ENCODE data around the gene TMTC4.

The TMTC4 gene

GRCh38 chr13:100666124-100666523 is 8.5 kb downstream of the TMTC4 start:
- no peak for DNase-seq

DNA sequence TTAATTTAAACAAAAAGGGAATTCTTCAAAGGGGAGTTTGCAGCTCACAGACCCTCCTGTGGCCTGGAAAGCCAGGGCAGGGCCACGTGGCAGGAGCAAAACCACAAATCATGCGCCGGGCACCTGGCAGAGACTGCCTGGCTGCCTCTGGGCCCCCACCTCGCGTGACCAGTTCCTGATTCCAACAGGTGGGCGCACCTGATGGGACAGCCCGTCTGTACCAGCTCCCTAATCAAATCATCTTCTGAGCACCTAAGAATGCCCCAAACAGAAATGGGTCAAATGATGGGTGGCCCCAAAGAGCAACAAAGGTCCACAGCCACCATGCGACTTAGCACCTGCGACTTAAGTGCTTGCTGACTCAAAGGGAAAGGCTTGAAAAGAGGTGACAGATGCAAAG is 9.2 kb downstream of the TMTC4 start:
- no peak for DNase-seq

DNA sequence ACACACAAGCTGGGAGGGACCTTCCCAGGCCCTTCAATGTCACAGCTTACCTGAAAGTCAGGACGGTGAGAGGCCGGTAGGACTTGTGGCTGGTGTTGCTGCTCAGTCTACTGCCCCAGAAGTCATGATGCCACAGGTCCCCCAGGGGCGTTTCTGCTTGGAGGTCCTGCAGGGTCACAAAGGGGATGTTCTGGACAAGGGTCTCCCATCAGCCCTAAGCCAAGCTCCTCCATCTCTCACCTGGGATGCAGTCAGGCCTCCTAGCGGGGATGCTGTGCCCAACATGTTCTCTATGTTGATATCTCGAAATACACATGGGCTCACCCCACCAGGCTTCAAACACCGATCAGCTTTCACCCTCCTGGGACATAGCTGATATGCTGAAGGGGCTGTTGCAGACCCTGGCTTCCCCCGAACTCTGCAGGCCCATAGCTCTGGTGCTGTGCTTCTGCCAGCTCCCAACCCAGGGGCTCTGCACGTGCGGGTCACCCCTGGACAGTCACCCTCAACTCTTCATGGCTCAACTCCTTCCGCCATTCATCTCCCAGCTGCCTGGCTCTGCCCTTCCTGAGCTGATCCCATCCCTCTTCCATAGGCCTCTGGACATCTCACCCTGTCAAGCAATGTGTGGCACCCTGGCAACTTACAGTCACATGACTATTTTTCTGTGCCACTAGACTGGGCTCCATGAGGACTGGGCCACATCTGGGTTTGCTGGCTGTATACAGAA is 10.3 kb downstream of the TMTC4 start:
- DNase-seq = no peak

DNA sequence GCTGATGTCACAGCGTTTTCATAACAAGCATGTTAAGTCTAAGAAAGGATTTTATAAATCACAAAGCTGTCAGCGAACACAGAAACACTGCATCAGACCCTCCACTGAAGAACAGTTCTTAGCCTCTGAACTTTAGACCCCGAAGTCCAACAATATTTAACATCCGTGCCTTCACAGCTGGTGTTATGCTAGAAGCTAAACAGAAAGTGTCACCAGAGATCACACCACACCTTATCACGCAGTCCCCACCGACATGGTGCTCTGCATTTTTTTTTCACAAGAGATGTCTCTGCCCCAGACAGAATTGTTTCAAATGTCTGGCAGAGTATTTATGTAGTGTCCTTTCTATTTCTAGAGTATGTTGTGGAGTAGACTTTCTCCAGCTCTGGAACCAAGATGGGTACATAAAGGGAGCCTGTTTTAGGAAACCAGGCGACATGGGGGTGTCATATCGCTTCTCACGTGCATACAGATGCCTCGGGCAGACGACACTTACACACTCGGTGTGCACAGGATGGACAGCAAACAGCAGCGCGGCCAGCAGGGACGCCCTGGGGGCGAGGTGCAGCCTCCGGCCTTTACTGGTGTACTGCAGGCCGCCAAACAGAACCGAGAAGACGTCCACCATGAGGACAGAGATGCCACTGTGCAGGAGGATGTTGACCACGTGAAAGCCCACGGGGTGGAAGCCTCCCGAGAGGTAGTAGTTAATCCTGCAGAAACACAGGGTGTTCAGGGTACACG is 12.0 kb downstream of the TMTC4 start:
- no peak for DNase-seq

DNA sequence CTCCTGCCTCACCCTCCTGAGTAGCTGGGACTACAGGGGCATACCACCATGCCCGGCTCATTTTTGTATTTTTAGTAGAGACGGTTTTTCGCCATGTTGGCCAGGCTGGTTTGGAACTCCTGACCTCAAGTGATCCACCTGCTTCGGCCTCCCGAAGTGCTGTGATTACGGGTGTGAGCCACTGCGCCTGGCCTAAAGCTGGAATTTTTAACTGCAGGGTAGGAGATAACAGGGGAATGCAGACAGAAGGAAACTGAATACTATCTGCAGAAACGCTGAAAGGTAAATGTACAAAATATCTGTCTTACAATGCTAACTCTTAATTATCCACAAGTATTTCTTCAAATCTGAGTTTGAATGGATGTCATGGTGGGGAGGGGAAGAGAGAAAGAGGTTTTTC is 13.8 kb downstream of the TMTC4 start:
- no peak for DNase-seq

- DNase-seq = no peak
Measured at GRCh38 chr13:100659578-100659977, 15.0 kb downstream of the TMTC4 start.

DNA sequence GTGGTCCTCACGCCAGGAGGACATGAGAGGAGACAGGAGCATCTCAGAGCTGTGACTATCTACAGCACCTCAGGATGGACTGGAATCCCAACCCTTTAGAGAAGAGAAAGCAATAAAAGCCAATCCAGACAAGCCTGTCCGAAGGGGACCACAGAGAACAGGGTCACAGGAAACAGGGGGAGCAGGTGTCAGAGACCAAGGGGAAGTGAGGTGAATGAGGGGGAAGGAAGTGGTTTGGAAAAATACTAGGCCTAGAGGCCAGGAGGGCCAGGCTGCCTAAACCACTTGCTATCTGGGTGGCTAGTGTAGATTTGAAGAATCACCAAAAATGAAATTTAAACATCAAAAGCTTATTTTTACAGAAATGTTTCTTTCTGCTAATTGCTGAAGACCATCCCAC is 16.2 kb downstream of the TMTC4 start:
- DNase-seq = no peak

- DNase-seq = no peak
Measured at GRCh38 chr13:100657881-100658315, 16.7 kb downstream of the TMTC4 start.

- DNase-seq = no peak
Measured at GRCh38 chr13:100652510-100652909, 22.1 kb downstream of the TMTC4 start.

DNA sequence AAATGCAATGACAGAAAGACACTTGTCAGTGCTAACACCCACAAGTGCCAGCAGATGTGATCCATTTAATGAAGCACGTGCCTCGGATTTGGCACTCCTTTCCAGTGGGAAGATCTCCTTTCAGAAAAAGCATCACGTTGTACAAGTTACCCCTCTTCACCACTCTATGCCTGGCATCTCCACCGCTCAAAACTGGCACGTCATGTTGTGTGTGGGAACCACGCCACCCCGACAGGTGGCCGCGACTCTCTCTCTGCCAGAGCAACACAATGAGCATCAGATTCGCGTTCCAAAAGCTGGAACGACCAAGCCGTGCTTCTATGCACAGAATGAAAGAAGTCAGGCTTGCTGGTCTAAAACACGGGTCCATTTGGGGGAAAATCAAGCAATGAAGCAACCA is 24.3 kb downstream of the TMTC4 start:
- no peak for DNase-seq

- DNase-seq = no peak
Measured at GRCh38 chr13:100648354-100648753, 26.2 kb downstream of the TMTC4 start.

GRCh38 chr13:100646871-100647270 is 27.7 kb downstream of the TMTC4 start:
- DNase-seq = no peak

DNA sequence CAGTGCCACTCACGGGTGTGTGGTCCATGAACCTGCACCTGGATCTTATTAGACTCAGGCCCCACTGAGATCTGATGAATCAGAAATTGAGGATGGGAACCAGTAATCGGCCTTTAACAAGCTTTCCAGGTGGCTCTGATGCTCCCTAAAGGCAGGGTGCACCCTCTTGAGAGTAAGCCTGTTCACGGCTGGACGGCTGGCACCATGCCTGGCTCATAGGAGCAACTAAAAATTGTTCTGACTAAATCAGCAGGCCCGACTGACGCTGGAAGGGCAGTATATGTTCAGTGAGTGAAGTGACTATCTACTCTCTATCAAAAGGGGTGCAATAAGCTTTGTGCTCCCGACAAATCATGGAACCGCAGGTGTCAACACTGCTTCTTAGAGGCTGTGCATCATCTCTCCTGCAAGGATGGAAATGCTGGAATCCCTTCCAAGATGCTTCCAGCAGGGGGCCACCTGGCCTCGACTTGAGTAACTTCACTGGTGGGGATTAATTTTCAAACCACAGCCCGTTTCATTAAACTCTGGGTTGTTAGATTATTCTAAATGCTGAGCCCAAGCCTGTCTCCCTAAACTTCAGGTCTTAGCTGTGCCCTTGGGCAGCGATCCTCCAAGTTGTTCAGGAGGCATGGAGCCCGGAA is 28.4 kb downstream of the TMTC4 start:
- DNase-seq = no peak

DNA sequence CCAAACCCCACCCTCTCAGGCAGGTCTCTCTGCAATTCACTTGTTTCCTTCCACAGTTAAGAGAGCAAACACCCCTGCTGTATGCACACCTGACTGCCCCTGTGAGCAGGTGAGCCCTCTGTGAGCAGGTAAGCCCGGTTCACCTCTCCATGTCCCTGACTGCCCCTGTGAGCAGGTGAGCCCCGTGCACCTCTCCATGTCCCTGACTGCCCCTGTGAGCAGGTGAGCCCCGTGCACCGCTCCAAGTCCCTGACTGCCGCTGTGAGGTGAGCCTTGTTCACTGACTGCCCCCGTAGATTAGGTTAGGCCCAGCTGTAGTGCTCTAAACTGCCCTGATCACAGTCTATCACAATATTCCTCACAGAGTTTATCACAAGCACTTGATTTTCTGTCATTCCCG is 29.2 kb downstream of the TMTC4 start:
- DNase-seq = no peak

DNA sequence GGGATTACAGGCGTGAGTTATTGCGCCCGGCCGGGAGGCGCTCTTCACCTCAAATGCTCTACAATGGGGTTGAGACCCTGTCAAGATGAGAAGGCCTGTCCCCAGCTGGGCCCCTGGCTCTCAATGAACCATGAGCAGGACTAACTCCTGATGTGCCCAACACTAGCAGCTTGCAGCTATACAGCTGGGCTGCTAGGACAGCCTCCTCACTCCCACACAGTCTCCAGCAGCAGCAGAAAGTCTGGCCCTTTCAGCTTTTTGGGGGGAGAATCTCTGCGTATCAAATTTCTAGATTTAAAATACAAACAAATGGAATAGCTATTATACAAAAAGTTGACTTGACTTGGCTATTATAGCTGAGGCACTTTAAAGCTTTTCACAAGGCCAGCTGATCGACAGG is 30.2 kb downstream of the TMTC4 start:
- no peak for DNase-seq

DNA sequence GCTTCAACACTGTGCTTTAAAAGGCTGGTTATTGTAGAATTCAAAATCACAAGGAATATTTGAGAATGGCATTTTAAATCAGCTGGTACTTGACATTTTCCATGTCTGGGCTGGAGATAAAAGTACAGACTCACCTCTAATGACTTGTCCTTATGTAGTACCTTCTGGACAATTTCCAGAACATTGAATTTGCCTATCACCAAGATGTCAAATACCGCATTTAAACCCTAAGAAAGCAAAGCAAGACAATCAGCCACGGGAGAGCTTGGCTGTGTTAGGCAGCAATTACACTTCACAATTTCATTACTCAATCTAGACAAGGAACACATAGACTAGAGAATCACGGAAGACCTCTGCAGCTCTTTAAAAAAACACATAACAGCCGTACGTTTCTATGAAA is 36.8 kb downstream of the TMTC4 start:
- no peak for DNase-seq

- DNase-seq = no peak
Measured at GRCh38 chr13:100637380-100637779, 37.2 kb downstream of the TMTC4 start.

DNA sequence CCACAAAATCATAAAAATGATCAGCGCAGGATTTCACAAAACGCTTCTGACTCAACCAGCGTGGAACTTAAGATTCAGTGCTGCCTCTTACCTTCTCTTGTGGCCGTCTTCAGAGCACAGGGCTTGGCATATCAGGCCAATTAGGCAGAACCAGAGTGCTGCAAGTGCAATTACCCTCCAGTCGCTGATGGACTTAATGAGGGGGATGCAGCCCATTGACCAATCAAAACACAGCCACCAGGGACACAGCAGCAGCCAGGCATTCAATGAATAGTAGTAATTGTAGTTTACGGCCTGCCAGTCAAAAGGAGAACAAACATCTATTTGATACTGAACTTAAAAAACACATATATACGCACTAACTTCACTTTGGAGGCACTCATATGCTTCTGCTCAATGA is 38.2 kb downstream of the TMTC4 start:
- DNase-seq = peak; percentile 73 to 84

DNA sequence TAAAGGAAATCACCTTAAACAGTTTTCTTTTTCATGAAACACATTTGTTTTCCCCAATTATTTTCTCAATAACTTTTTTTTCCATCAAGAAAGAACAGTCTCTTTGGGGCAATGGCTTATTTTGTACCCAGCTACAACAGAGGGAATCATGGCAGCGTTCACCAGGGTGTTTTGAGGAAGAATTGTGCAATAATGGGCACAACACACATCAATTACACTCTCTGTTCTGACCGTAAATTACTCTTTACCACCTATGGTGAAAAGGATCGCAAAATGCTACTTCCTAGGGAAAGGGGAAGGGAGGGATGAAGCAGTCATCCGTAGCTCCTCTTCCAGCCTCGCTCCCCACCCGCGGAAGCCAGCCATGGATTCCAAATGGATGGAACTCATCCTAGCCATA is 38.6 kb downstream of the TMTC4 start:
- DNase-seq = no peak

GRCh38 chr13:100634696-100635095 is 39.9 kb downstream of the TMTC4 start:
- no peak for DNase-seq

GRCh38 chr13:100633461-100633860 is 41.1 kb downstream of the TMTC4 start:
- DNase-seq = no peak

- DNase-seq = peak; percentile 72 to 82
Measured at GRCh38 chr13:100630555-100630954, 44.0 kb downstream of the TMTC4 start.

DNA sequence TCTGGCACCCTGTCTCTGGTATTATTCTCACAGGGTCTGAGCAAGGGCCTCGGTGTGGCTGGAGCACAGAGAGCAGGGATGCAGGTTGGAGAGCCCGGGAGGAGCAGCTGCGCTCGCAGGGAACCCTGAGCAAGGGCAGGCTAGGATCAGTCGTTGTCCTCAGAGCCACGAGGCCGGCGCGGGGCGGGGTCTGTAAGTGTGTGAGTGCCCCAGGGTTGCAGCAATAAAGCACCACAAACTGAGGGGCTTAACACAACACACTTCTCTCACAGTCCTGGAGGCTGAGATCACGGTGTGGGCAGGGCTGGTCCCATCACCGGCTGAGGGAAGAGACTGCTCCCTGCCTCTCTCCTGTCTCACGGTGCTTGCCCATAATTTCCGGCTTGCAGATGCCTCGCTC is 47.5 kb downstream of the TMTC4 start:
- DNase-seq = no peak

- DNase-seq = no peak
Measured at GRCh38 chr13:100625447-100625846, 49.1 kb downstream of the TMTC4 start.
